ENCODE measurements around the gene CKAP5. TPM values are rescaled to one million over a fixed set of nuclear protein-coding genes. Genes with fewer than 3 reads are reported as not detected.

The CKAP5 gene
- polyA plus RNA-seq, 1 donor (not counting 4 experiments of a cell fraction or from before 2014, with no cell fraction given) = 96.4 TPM

GRCh38 chr11:46725338-46726205 is 120.5 kb downstream of the CKAP5 start:
- no peak overlapping the region for H3K4me2 ChIP-seq (ENCODE audit: control insufficient read depth, extremely low read depth, insufficient read depth, low read depth, low read length)
- no peaks in the 10 kb centered on the region for H3K9me1 ChIP-seq (ENCODE audit: control insufficient read depth, extremely low read depth, insufficient read depth, low read length)
- no peaks in the 10 kb centered on the region for H3K79me2 ChIP-seq (ENCODE audit: control insufficient read depth, insufficient read depth, low read length)
- TF ChIP-seq EZH2 (IDR thresholded peaks at IDR 0.05; ENCODE audit: low read length) = no peak
- H4K20me1 ChIP-seq (ENCODE audit: control insufficient read depth, extremely low read depth, insufficient read depth, low read length) = no peaks in the 10 kb centered on the region
- H3K36me3 ChIP-seq (ENCODE audit: control insufficient read depth in 2 of 2, extremely low read depth in 1 of 2, insufficient read depth in 2 of 2, low read length in 2 of 2) = no peaks in the 10 kb centered on the region
- no peaks in the 10 kb centered on the region for H3K4me1 ChIP-seq (ENCODE audit: control insufficient read depth, extremely low read depth, insufficient read depth, low read length)
- no peaks in the 10 kb centered on the region for H3K27me3 ChIP-seq (ENCODE audit: control insufficient read depth, extremely low read depth, insufficient read depth, low read length)
- no peak overlapping the region for H3K27ac ChIP-seq (ENCODE audit: control insufficient read depth, insufficient read depth, low read length)
- H2AFZ ChIP-seq (ENCODE audit: control insufficient read depth, low read length) = no peak overlapping the region
- DNase-seq (ENCODE audit: low read depth, low spot score) (no peak), FAIRE-seq (no peak)
- dilution Hi-C loops (cut with MboI; ENCODE audit: extremely low pct_ligation_motif_present, low sequenced_read_pairs) = no loop called here
- no peaks in the 10 kb centered on the region for H3K9me3 ChIP-seq (ENCODE audit: control insufficient read depth, low read depth, low read length)
- no peak overlapping the region for H3K9ac ChIP-seq (ENCODE audit: control insufficient read depth, extremely low read depth, insufficient read depth, low read length)
- no peak overlapping the region for H3K4me3 ChIP-seq (ENCODE audit: control insufficient read depth in 2 of 3, extremely low read depth in 1 of 3, insufficient read depth in 2 of 3, low read depth in 1 of 3, low read length in 3 of 3)

GRCh38 chr11:46724088-46724487 is 122.0 kb downstream of the CKAP5 start:
- Histone ChIP-seq H3K36me3 (ENCODE audit: control insufficient read depth in 2 of 2, extremely low read depth in 1 of 2, insufficient read depth in 2 of 2, low read length in 2 of 2) (no peaks in the 10 kb centered on the region), H4K20me1 (ENCODE audit: control insufficient read depth, extremely low read depth, insufficient read depth, low read length) (no peaks in the 10 kb centered on the region), H3K9me3 (ENCODE audit: control insufficient read depth, low read depth, low read length) (no peaks in the 10 kb centered on the region), H3K9me1 (ENCODE audit: control insufficient read depth, extremely low read depth, insufficient read depth, low read length) (no peaks in the 10 kb centered on the region), H3K27ac (ENCODE audit: control insufficient read depth, insufficient read depth, low read length) (no peak overlapping the region), H3K4me1 (ENCODE audit: control insufficient read depth, extremely low read depth, insufficient read depth, low read length) (no peaks in the 10 kb centered on the region), H3K79me2 (ENCODE audit: control insufficient read depth, insufficient read depth, low read length) (no peaks in the 10 kb centered on the region), H3K4me3 (ENCODE audit: control insufficient read depth in 2 of 3, extremely low read depth in 1 of 3, insufficient read depth in 2 of 3, low read depth in 1 of 3, low read length in 3 of 3) (no peak overlapping the region), H3K9ac (ENCODE audit: control insufficient read depth, extremely low read depth, insufficient read depth, low read length) (no peak overlapping the region), H3K4me2 (ENCODE audit: control insufficient read depth, extremely low read depth, insufficient read depth, low read depth, low read length) (no peak overlapping the region), H2AFZ (ENCODE audit: control insufficient read depth, low read length) (no peak overlapping the region), H3K27me3 (ENCODE audit: control insufficient read depth, extremely low read depth, insufficient read depth, low read length) (no peaks in the 10 kb centered on the region)
- no peak for DNase-seq (ENCODE audit: low read depth, low spot score)
- FAIRE-seq = no peak
- dilution Hi-C loops (cut with MboI; ENCODE audit: extremely low pct_ligation_motif_present, low sequenced_read_pairs) = no loop called here
- TF ChIP-seq EZH2 (IDR thresholded peaks at IDR 0.05; ENCODE audit: low read length) = no peak
- TF ChIP-seq, protein P1, sequence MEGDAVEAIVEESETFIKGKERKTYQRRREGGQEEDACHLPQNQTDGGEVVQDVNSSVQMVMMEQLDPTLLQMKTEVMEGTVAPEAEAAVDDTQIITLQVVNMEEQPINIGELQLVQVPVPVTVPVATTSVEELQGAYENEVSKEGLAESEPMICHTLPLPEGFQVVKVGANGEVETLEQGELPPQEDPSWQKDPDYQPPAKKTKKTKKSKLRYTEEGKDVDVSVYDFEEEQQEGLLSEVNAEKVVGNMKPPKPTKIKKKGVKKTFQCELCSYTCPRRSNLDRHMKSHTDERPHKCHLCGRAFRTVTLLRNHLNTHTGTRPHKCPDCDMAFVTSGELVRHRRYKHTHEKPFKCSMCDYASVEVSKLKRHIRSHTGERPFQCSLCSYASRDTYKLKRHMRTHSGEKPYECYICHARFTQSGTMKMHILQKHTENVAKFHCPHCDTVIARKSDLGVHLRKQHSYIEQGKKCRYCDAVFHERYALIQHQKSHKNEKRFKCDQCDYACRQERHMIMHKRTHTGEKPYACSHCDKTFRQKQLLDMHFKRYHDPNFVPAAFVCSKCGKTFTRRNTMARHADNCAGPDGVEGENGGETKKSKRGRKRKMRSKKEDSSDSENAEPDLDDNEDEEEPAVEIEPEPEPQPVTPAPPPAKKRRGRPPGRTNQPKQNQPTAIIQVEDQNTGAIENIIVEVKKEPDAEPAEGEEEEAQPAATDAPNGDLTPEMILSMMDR (optimal IDR thresholded peaks at IDR 0.05 in 1 of 3, IDR thresholded peaks at IDR 0.05 in 1 of 3, conservative IDR thresholded peaks at IDR 0.05 in 1 of 3; ENCODE audit: extremely low read depth in 1 of 3, insufficient read depth in 2 of 3, low read length in 3 of 3) = no peak
